CD4-positive, alpha-beta T cell treated with Interleukin-12 subunit alpha and Interleukin-12 subunit beta, for 1 hour (primary cell): ENCODE data around the gene CNPY1.

Source experiments
- DNase-seq: peaks from one replicate; pipeline ENCODE4 v3.0.0-alpha.2; 2020

Gene CNPY1

GRCh38 chr7:155509359-155509724 lies 37.0 kb downstream of the CNPY1 start:
- DNase-seq, result no peak

GRCh38 chr7:155508376-155509358 lies 37.7 kb downstream of the CNPY1 start:
- DNase-seq, result no peak

GRCh38 chr7:155507576-155507975 lies 38.8 kb downstream of the CNPY1 start:
- DNase-seq, result no peak

- DNase-seq, result no peak
Measured at GRCh38 chr7:155506854-155507337, 39.5 kb downstream of the CNPY1 start.

GRCh38 chr7:155505422-155505793 lies 41.0 kb downstream of the CNPY1 start:
- no peak for DNase-seq

- no peak for DNase-seq
Measured at GRCh38 chr7:155497149-155497901, 49.0 kb downstream of the CNPY1 start.

- no peak for DNase-seq
Measured at GRCh38 chr7:155496267-155497005, 49.9 kb downstream of the CNPY1 start.

- DNase-seq, result no peak
Measured at GRCh38 chr7:155495440-155496248, 50.7 kb downstream of the CNPY1 start.

- DNase-seq, result no peak
Measured at GRCh38 chr7:155494551-155494950, 51.8 kb downstream of the CNPY1 start.

- DNase-seq, result no peak
Measured at GRCh38 chr7:155493744-155494538, 52.4 kb downstream of the CNPY1 start.

GRCh38 chr7:155491812-155492211 lies 54.5 kb downstream of the CNPY1 start:
- DNase-seq, result no peak

GRCh38 chr7:155490697-155491628 lies 55.4 kb downstream of the CNPY1 start:
- DNase-seq, result peak; percentile 33

GRCh38 chr7:155489862-155490696 lies 56.3 kb downstream of the CNPY1 start:
- DNase-seq, result no peak

- no peak for DNase-seq
Measured at GRCh38 chr7:155489158-155489840, 57.1 kb downstream of the CNPY1 start.

GRCh38 chr7:155488483-155489127 lies 57.8 kb downstream of the CNPY1 start:
- DNase-seq, result no peak

GRCh38 chr7:155487509-155488482 lies 58.6 kb downstream of the CNPY1 start:
- DNase-seq, result no peak
